Glutamatergic neuron (in vitro differentiated cells): ENCODE data around the gene DROSHA. TPM values are rescaled to one million over a fixed set of nuclear protein-coding genes. Genes with fewer than 3 reads are reported as not detected.
"Not testable (repeated sequence)": the region's sequence is repeated elsewhere in the genome, so short reads cannot be mapped to it uniquely, and the experiment has no call there.

Experiments used
- DNase-seq: peaks from one replicate; pipeline ENCODE4 v3.0.0; 2022
- H3K27ac Mint-ChIP-seq: one replicate; pipeline ENCODE4 v1.8.0; 2020; ENCODE audit warnings: mild to moderate bottlenecking, mixed read lengths, inconsistent platforms; ENCODE audit not compliant: unreplicated experiment
- H3K27me3 Mint-ChIP-seq: one replicate; pipeline ENCODE4 v1.8.0; 2020; ENCODE audit warnings: mild to moderate bottlenecking, moderate library complexity, mixed read lengths, inconsistent platforms; ENCODE audit not compliant: unreplicated experiment
- H3K36me3 Mint-ChIP-seq: one replicate; pipeline ENCODE4 v1.8.0; 2020; ENCODE audit warnings: mild to moderate bottlenecking, mixed read lengths, inconsistent platforms; ENCODE audit not compliant: unreplicated experiment
- H3K4me1 Mint-ChIP-seq: one replicate; pipeline ENCODE4 v1.8.0; 2020; ENCODE audit warnings: mild to moderate bottlenecking, low read depth, mixed read lengths, inconsistent platforms; ENCODE audit not compliant: unreplicated experiment
- H3K4me3 Mint-ChIP-seq: one replicate; pipeline ENCODE4 v1.8.0; 2020; ENCODE audit warnings: mild to moderate bottlenecking, mixed read lengths, inconsistent platforms; ENCODE audit not compliant: unreplicated experiment
- H3K9me3 Mint-ChIP-seq: one replicate; pipeline ENCODE4 v1.8.0; 2020; ENCODE audit warnings: mild to moderate bottlenecking, moderate library complexity, mixed read lengths, inconsistent platforms; ENCODE audit not compliant: unreplicated experiment
- total RNA-seq: library from RNA; stranded (reverse); fragmentation: NEBNext Ultra II Directional; extraction: Animal tissue kit (Norgen Biotek cat#: 25700); gene quantifications from one replicate; pipeline ENCODE4 v1.2.1, GENCODE V29; 2021; ENCODE audit not compliant: unreplicated experiment
- TF ChIP-seq, protein P1 (sequence below): fragments of 200-600 bp; sonication (generic); IDR thresholded peaks from one replicate; pipeline ENCODE4 v1.5.0; 2021; ENCODE audit not compliant: partially characterized antibody, unreplicated experiment

The DROSHA gene
- total RNA-seq, 1 donor from 2014 or later, result 102 TPM

- no peaks in the 10 kb centered on the region for H3K9me3 Mint-ChIP-seq
- DNase-seq, result no peak
- H3K27me3 Mint-ChIP-seq, result no peaks in the 10 kb centered on the region
- peaks cover 4% of the 10 kb centered on the region for H3K36me3 Mint-ChIP-seq
- TF ChIP-seq, protein P1, sequence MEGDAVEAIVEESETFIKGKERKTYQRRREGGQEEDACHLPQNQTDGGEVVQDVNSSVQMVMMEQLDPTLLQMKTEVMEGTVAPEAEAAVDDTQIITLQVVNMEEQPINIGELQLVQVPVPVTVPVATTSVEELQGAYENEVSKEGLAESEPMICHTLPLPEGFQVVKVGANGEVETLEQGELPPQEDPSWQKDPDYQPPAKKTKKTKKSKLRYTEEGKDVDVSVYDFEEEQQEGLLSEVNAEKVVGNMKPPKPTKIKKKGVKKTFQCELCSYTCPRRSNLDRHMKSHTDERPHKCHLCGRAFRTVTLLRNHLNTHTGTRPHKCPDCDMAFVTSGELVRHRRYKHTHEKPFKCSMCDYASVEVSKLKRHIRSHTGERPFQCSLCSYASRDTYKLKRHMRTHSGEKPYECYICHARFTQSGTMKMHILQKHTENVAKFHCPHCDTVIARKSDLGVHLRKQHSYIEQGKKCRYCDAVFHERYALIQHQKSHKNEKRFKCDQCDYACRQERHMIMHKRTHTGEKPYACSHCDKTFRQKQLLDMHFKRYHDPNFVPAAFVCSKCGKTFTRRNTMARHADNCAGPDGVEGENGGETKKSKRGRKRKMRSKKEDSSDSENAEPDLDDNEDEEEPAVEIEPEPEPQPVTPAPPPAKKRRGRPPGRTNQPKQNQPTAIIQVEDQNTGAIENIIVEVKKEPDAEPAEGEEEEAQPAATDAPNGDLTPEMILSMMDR, result no peak
- peaks cover 2% of the 10 kb centered on the region for H3K4me1 Mint-ChIP-seq
- H3K4me3 Mint-ChIP-seq, result no peak overlapping the region
- H3K27ac Mint-ChIP-seq, result no peak overlapping the region
These were observed 24.6 kb upstream of the DROSHA start for GRCh38 chr5:31556461-31556860.

- Mint-ChIP-seq H3K4me1 (peaks cover 2% of the 10 kb centered on the region), H3K36me3 (peaks cover 4% of the 10 kb centered on the region), H3K9me3 (no peaks in the 10 kb centered on the region), H3K27me3 (no peaks in the 10 kb centered on the region), H3K27ac (no peak overlapping the region), H3K4me3 (no peak overlapping the region)
- TF ChIP-seq, protein P1, result no peak
- no peak for DNase-seq
These were observed 22.7 kb upstream of the DROSHA start for GRCh38 chr5:31554552-31554951.

- DNase-seq, result no peak
- H3K27me3 Mint-ChIP-seq, result no peaks in the 10 kb centered on the region
- peaks cover 4% of the 10 kb centered on the region for H3K36me3 Mint-ChIP-seq
- H3K4me3 Mint-ChIP-seq, result no peak overlapping the region
- H3K9me3 Mint-ChIP-seq, result no peaks in the 10 kb centered on the region
- TF ChIP-seq, protein P1, result no peak
- peaks cover 2% of the 10 kb centered on the region for H3K4me1 Mint-ChIP-seq
- H3K27ac Mint-ChIP-seq, result no peak overlapping the region
These were observed 22.0 kb upstream of the DROSHA start for GRCh38 chr5:31553863-31554262.

DNA sequence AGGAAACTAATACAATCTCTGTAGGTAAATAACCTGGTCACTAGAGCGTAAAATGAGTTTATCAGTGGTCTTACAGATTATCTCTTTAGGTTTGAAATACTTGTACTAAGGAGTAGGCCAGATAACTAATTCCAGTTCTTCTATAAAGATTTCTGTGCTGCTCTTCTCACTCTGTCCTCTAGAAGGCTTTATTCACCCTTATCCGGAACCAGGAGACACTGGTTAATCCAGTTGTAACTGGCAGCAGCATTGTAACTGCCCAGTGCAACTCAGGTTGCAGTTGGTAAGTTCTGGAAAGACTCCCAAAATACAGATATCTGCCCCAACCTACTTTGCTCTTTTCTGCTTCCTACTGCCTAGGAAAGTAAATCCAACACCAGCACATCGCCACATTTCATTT is 20.0 kb upstream of the DROSHA start:
- TF ChIP-seq, protein P1, result no peak
- Mint-ChIP-seq H3K27ac (no peak overlapping the region), H3K27me3 (no peaks in the 10 kb centered on the region), H3K4me3 (no peak overlapping the region), H3K36me3 (peaks cover 11% of the 10 kb centered on the region), H3K9me3 (no peaks in the 10 kb centered on the region), H3K4me1 (peaks cover 2% of the 10 kb centered on the region)
- DNase-seq, result no peak

DNA sequence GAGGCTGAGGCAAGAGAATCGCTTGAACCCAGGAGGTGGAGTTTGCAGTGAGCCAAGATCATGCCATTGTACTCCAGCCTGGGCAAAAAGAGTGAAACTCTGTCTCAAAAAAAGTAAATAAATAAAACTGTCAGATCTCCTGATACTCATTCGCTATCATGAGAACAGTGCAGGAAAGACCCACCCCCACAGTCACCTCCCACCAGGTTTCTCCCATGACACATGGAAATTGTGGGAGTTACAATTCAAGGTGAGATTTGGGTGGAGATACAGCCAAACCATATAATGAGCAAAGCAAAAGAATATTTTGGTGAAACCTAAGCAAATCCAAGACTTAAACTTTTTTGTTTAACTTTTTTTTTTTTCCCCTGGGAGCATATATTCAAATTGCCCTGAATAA is 17.2 kb upstream of the DROSHA start:
- not testable (repeated sequence) for H3K9me3 Mint-ChIP-seq, H3K4me1 Mint-ChIP-seq, H3K27ac Mint-ChIP-seq, H3K4me3 Mint-ChIP-seq, DNase-seq, H3K27me3 Mint-ChIP-seq
- H3K36me3 Mint-ChIP-seq, result peaks cover 12% of the 10 kb centered on the region

DNA sequence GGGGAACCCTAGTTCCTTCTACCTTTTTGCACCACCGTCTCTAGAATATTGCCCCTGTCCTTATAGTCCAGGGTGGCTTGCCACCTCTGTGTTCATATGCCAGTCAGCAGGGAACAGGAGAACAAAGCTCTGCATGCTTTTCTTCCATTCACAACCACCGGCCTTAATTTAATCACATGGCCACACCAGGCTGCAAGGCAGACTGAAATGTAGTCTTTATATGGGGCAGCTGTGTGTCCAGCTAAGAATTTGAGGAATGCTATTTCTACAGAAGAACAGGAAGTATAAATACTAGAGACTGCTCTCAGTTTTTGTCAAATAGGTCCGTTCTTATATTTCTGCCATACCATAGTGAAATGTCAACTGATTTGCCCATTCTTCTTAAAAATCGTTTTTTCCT is 6.0 kb upstream of the DROSHA start:
- H3K36me3 Mint-ChIP-seq, result no peaks in the 10 kb centered on the region

More for the DNA sequence above, 6.0 kb upstream of the DROSHA start:
- no peak for DNase-seq
- TF ChIP-seq, protein P1, result no peak
- peaks cover 5% of the 10 kb centered on the region for H3K4me1 Mint-ChIP-seq
- no peak overlapping the region for H3K27ac Mint-ChIP-seq
- no peaks in the 10 kb centered on the region for H3K9me3 Mint-ChIP-seq
- no peaks in the 10 kb centered on the region for H3K27me3 Mint-ChIP-seq
- H3K4me3 Mint-ChIP-seq, result no peak overlapping the region
